GM21619 (cell line): Measurements from ENCODE around the gene TNNI2.
A peak's percentile ranks its signal among the peaks of the same experiment; 100 is the strongest.

Source experiments
- ATAC-seq: cut with Tn5 transposase; IDR thresholded peaks from one replicate; pipeline ENCODE4 v1.9.1; 2021; ENCODE audit not compliant: unreplicated experiment

Gene TNNI2

DNA sequence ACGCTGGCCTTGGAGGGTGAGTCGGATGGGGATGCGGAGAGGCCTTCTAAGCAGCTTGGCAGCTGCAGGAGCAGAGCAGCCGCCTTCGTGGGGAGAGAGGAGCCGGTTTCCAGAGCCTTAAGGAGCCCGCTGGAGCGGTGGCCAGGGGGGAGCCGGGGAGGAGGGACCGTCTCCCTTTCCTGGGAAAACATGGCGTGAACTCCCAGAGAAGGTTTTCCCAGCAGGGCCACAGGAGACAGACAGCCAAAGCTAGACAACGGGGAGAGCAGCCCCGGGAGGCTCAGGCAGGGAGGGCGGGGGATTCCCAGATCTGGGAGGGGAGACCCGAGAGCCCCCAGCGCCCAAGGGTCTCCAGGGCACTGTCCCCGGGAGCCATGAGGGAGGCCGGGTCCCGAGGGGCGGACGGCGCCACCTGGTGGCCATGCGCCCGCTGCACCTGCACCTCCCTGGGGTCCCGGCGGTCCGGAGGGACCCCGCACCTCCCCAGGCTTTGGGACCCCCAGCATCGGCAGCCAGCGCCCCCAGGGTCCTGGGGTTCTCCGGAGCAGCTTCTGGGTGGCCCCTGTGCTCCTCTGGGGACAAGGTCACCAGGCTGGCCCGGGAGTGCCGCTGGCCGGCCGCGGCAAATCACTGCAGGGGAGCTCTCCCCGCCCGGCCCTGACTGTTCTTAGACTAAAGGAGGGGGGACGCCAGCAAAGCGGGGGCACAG is 6.4 kb upstream of the TNNI2 start:
- ATAC-seq = no peak

DNA sequence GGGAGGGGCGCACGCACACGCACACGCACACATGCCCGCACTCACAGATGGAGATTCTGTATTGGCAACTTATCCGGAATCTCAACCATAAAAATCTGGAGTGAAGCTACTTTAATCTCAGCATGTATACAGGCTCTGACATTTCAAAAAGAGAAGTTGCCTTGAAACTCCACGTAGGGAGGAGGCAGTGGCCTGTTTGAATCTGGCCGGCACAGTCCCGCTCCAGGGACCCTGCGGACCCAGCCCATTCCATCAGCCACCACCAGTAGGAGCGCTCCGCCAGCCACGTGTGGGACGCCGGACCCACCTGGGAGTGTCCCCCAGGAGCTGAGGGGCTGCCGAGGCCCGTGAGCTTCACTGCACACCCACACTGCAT is 5.9 kb upstream of the TNNI2 start:
- ATAC-seq = no peak

- ATAC-seq = no peak
These were observed 4.6 kb upstream of the TNNI2 start for GRCh38 chr11:1834062-1834610.

- no peak for ATAC-seq
These were observed 3.8 kb upstream of the TNNI2 start, which contains the start of gene SYT8 for GRCh38 chr11:1834779-1835670. SYT8 (plus strand) TSS chr11:1834990; CDS start chr11:1835106, 116 bp downstream.

- ATAC-seq = no peak
These were observed 3.1 kb upstream of the TNNI2 start for GRCh38 chr11:1835671-1836010.

GRCh38 chr11:1836011-1836945 is 2.5 kb upstream of the TNNI2 start:
- ATAC-seq = no peak

- peak; percentile 50 for ATAC-seq
These were observed 1.4 kb upstream of the TNNI2 start for GRCh38 chr11:1837171-1838076.

DNA sequence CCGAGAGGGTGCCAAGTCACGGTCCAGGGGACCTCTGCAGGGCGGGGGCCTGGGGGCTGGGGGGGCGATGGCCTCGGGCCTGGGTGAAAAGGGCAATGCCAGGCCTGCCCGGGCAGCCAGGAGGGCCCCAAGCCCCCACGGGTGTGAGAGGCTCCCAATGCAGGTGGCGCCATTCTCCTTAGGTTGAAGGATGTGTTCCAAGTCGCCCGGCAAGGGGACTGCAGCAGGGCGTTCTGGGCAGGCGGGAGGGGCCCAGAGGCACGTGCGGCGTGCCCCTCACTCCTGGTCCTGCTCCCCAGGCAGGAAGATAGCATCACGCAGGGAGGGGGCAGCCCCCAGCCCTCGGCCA is 730 bp upstream of the TNNI2 start:
- no peak for ATAC-seq

GRCh38 chr11:1839204-1839923 is 583 bp downstream of the TNNI2 start:
- ATAC-seq = no peak

GRCh38 chr11:1839924-1840779 is 1.4 kb downstream of the TNNI2 start:
- ATAC-seq = peak; percentile 35

DNA sequence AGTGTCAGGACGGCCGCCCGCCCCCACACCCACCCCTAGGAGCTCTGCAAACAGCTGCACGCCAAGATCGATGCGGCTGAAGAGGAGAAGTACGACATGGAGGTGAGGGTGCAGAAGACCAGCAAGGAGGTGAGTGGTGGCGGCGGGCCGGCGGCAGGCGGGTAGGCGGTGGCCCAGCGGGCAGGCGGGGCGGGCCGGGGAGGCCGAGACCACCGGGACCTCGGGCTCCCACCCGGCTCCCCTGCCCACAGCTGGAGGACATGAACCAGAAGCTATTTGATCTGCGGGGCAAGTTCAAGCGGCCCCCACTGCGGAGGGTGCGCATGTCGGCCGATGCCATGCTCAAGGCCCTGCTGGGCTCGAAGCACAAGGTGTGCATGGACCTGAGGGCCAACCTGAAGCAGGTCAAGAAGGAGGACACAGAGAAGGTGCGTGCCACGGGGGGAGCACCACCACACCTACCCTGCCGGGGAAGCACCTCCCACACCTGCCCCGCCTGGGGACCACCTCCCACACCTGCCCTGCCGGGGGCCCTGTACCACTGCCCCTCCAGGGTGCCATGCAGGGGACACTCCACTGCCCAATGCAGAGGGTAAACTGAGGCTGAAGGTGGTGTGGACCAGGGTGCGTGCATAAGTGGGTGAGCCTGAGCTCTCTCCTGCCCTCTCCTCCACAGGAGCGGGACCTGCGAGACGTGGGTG is 2.1 kb downstream of the TNNI2 start:
- no peak for ATAC-seq

- ATAC-seq = no peak
These were observed 2.8 kb downstream of the TNNI2 start for GRCh38 chr11:1841511-1842148.

DNA sequence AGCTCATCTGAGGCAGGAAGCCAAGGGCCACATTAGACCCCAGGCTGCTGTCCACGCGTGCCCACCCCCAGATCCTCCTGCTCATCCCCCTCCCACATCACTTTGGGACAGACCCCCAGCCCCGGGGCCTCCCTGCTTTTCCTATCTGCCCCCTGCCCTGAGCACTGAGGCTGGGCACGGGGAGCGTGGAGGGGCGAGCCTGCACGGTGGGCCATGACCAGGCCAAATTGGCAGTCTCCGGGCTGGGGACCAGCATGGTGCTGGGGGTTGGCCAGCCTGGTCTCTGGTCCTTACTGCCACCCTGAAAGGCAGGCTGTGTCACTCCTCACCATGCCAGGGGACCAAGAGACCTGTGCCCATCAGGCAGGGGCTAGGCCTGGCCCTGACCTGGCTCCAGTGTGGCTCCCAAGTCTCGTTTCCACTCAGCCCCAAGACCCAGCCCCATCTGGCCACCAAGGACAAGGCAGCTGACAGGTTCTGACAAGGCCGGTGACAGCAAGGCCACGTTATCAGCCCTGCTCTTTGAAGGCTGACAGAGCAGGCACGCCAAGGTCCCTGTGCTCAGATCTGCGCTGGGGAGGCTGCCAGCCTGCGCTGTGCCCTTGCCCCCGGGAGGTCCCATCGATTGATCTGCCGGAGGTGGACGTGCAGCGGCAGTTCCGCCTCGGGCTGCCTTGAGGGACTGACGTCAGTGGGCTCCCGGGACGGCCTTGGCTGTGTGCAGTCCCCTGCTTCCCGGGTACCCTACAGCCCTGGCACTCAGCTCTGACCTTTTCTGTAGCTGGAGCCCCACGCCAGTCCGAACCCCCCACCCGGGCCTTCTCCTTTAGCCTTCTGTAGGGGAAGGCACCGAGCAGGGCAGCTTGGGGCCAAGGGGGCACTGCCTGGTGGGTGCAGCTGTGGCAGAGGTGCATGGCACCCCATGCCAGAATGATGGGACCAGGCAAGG is 3.6 kb downstream of the TNNI2 start:
- no peak for ATAC-seq

DNA sequence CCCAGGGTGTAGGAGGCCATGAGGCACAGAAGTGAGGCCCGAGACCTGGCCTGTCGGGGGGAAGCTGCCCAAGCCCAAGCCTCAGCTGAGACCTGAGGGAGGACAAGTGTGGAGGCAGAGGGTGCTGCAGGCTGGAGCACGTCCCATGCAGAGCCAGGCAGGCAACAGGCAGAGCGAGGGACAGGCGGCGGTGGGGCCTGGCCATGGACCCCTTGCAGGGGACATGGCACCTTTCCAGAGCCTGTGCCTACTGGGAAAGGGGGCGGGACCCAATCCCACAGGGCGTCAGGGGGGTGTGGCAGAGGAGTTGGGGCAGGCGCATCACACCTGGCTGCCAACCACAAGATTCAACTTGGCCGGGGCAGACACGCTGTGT is 4.3 kb downstream of the TNNI2 start:
- ATAC-seq = no peak

DNA sequence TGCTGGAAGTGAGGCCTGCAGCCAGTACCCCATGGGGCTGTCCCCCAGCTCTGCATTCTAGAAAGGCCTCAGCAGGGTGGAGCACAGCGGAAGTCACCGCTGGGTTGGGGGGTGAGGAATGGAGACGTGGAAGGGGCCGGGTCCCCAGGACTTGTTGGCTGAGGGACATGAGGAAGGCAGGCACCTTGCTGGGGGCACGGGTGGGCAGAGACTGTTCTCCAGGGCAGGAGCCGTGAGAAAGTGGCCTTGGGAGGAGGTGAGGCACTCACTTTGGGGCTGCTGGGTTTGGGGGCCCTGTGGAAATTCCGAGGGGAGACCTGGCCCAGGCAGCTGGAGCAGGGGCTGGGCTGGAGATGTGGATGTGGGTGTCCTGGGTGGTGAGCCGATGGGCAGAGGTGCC is 5.0 kb downstream of the TNNI2 start:
- no peak for ATAC-seq
